HG02571 (cell line): ENCODE measurements around the gene ZBTB49.

Source experiments
- ATAC-seq: cut with Tn5 transposase; IDR thresholded peaks from one replicate; pipeline ENCODE4 v1.9.1; 2021; ENCODE audit warnings: mild to moderate bottlenecking, moderate library complexity; ENCODE audit not compliant: unreplicated experiment

Gene ZBTB49

GRCh38 chr4:4355302-4355701 lies 65.3 kb downstream of the ZBTB49 start:
- ATAC-seq: no peak

GRCh38 chr4:4356106-4357041 lies 66.3 kb downstream of the ZBTB49 start:
- no peak for ATAC-seq

GRCh38 chr4:4358093-4358854 lies 68.2 kb downstream of the ZBTB49 start:
- ATAC-seq: no peak

- no peak for ATAC-seq
Observed at GRCh38 chr4:4361883-4362282, 71.8 kb downstream of the ZBTB49 start.

GRCh38 chr4:4362991-4363697 lies 73.1 kb downstream of the ZBTB49 start:
- no peak for ATAC-seq

- no peak for ATAC-seq
Observed at GRCh38 chr4:4364061-4364460, 74.0 kb downstream of the ZBTB49 start.

GRCh38 chr4:4364486-4365208 lies 74.6 kb downstream of the ZBTB49 start:
- no peak for ATAC-seq

- ATAC-seq: no peak
Observed at GRCh38 chr4:4368809-4369580, 78.9 kb downstream of the ZBTB49 start.
